GM19025 (cell line): ENCODE measurements around the gene ANXA10.
"Not testable (repeated sequence)": the region's sequence is repeated elsewhere in the genome, so short reads cannot be mapped to it uniquely, and the experiment has no call there.

ENCODE experiments used
- ATAC-seq: cut with Tn5 transposase; IDR thresholded peaks from one replicate; pipeline ENCODE4 v1.9.1; 2021; ENCODE audit warnings: mild to moderate bottlenecking, low read depth, moderate library complexity; ENCODE audit not compliant: unreplicated experiment

ANXA10 gene

GRCh38 chr4:168113059-168113458 is 20.7 kb downstream of the ANXA10 start:
- ATAC-seq: not testable (repeated sequence)

- ATAC-seq: no peak
Measured at GRCh38 chr4:168118116-168118655, 25.8 kb downstream of the ANXA10 start.

- ATAC-seq: no peak
Measured at GRCh38 chr4:168119100-168119499, 26.8 kb downstream of the ANXA10 start.

DNA sequence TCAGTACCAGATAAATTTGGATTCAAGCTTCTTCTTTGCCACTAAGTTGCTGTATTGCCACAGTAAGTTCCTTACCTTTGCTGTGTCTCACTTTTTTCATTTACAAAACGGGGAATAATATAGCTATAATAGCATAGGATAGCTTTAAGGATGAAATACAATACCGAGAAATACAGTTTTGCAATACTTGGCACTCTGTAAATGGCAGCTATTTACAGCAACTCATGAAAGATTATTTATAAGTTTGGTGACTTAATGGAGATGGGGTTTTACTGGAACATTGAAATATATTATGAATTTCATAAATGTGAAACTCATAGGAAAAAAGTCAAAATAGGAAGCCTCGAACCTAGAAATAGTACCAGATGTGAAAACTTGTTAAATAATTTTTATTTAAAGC is 27.6 kb downstream of the ANXA10 start:
- ATAC-seq: no peak

DNA sequence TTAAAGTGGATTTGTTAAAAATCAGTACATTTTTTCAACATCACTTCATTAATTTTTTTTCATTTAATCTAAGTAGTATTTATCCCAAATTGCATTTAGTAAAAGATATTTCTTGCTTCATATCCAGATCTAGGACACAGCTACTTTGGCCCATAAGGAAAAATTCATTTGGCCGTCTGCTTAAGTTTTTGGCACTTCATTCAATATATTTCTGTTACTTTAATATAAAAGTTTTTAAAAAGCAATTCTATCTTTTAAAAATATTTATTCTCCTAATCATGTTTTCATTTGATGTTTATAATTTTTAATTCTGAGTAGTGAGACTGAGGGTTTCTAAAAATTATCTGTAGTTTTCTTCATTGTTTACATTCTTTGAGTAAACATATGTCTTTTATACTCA is 28.5 kb downstream of the ANXA10 start:
- ATAC-seq: no peak

GRCh38 chr4:168124008-168124641 is 31.8 kb downstream of the ANXA10 start:
- ATAC-seq: no peak

DNA sequence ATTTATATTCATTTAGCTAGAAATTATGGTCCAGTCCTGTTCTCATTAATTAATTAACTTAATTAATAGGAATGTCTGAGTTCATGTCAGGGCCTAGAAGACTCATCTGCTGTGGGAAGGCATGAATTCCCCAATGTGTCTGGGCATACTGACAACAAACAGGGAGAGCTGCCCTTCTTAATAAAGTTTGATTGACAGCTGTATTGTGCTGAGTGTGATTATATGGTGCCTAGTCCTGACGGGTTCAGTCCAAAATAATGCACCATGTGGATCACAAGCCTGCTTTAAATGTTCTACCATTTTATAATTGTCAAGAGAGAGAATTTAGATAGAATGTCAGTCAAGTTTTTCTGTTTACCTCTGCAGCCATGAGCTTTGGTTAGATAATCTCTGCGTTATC is 34.6 kb downstream of the ANXA10 start:
- no peak for ATAC-seq

DNA sequence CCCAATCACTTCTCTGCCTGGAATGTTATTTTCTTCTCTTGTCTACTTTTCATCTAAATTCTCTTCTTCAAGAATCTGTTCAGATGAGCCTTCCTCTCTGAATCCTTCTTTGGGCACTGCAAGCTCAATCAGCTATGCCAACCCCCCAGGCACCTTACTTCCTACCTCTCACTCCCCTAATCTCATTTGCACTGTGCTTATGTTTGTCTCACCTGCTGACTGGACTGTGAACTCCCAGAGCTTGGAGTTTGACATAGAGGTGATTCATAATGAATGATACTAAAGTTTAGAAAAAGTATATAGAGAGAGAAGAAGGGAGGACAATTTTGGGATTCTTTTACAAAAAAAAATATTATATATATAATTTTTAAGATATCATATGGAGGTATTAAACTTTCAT is 36.3 kb downstream of the ANXA10 start:
- no peak for ATAC-seq

DNA sequence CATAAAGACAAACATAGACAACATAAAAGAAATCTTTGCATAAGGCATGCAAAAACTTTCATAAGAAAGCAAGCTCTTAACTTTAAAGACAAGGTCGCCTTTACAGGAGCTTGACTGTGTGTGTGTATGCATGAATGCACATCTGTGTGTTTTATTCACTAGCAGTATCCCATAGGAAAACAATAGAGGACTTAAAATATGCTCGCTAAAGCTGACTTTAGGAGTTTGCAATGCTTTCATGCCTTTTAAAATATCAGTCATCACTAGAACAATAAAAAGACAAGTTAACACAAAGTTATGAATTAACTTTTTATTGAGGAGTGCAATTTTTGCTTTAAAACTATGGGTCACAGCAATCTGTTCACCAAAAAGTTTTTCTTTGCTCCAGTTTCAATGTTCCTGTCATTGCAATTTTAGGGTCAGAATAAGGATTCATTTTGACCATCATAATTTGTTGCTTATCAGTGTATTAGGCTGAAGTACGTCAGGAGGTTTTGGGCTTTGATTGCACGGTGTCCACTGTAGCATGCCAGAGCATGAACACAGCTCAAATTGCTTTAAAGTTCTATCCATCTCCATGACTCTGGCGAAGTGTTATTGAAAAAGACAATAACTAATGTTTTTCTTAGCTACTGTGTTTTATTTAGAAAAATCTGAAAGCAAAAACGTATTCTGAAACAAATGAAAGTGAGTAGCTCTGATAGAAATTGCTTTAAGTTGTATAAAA is 36.9 kb downstream of the ANXA10 start:
- ATAC-seq: no peak

- ATAC-seq: no peak
Measured at GRCh38 chr4:168129802-168130201, 37.5 kb downstream of the ANXA10 start.

DNA sequence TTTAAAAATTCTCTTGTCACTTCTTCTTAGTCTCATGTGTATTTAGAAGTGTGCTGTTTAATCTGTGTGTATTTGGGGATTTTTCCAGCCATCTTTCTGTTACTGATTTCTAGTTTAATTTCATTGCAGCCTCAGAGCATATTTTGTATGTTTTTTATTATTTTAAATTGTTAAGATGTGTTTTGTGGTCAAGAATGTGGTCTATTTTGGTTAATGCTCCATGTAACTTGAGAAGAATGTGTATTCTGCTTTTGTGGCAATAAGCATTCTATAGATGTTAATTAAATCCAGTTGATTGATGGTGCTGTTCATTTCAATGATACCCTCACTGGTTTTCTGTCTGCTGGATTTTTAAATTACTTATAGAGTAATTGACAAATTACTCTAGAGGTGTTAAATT is 38.9 kb downstream of the ANXA10 start:
- ATAC-seq: no peak

DNA sequence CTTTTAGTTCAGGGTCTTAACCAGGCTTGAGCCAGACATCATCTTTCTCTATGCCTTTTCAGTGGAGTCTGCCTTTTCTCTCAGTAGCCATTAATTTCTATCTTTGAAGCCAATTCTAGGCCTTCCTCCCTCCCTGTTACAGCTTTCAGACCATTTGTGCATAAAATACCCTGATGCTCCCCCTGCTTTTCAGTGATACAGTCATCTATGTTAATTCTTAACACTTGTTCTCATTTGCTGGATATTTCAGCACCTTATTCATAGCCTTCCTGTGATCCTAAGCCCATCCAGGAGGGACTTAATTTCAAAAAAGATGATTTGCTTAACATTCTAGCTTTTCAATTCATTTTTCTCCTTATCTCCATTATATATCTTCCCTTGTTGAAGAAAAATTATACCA is 42.3 kb downstream of the ANXA10 start:
- no peak for ATAC-seq

DNA sequence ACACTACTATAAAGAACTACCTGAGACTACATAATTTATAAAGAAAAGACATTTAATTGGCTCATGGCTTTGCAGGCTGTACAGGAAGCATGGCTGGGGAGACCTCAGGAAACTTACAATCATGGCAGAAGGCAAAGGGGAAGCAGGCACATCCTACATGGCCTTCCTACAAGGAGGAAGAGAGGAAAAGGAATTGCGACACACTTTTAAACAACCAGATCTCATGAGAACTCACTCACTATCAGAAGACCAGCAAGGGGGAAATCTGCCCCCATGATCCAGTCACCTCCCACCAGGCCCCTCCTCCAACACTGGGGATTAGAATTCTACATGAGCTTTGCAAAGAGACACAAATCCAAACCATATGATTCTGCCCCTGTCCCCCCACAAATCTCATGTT is 43.5 kb downstream of the ANXA10 start:
- not testable (repeated sequence) for ATAC-seq

DNA sequence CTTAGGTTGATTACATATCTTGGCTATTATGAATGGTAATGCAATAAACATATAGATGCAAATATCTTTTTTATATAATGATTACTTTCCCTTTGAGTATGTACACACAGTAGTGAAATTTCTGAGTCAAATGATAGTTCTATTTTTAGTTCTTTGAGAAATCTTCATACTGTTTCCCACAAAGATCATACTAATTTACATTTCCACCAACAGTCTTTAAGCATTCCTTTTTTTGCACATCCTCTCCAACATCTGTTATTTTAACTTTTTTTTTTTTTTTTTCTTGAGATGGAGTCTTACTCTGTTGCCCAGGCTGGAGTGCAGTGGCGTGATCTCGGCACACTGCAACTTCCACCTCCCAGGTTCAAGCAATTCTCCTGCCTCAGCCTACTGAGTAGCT is 45.4 kb downstream of the ANXA10 start:
- not testable (repeated sequence) for ATAC-seq

DNA sequence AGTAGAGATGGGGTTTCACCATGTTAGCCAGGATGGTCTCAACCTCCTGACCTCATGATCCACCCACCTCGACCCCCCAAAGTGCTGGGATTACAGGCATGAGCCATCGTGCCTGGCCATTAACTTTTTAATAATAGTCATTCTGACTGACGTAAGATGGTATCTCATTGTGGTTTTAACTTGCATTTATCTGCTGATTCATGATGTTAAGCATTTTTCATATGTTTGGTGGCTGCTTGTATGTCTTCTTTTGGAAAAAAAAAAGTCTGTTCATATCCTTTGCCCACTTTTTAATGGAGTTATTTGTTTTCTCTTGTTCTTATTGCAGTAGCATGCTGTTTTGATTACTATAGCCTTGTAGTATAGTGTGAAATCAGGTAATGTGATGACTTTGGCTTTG is 45.8 kb downstream of the ANXA10 start:
- ATAC-seq: no peak

DNA sequence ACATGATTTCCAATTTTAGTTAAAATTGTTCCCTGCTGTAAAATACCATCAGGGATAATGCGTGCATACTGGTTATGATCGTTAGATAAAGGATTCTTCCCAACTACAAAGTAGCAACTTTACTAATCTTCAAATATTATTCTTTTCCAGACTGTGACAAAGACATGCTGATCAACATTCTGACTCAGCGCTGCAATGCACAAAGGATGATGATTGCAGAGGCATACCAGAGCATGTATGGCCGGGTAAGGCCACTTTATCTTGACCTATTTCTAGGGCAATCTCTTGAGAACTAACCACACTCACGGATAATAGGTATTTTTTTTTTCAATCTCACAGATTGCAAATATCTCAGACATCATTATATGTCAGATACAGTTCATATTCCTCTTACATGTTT is 47.0 kb downstream of the ANXA10 start:
- ATAC-seq: no peak

DNA sequence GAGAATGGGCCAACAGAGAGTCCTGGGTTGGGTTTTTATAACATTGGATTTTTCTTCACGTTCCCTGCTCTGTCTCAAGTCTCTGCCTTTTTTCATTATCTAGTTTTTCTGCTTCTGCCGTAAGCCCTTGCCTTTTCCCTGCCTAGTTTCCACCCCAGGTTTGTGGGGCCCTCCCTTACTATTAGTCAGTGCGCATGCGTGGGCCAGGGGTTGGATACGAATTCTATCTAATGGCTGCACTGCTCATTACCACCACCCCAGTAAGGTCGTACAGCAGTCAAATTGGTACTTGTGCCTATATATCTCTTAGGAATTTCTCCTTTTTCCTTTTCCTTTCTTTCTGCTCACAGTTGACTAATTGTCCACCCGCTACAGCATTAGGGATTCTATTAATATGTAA is 49.4 kb downstream of the ANXA10 start:
- no peak for ATAC-seq

- ATAC-seq: no peak
Measured at GRCh38 chr4:168143601-168144000, 51.3 kb downstream of the ANXA10 start.

GRCh38 chr4:168150420-168151050 is 58.2 kb downstream of the ANXA10 start:
- ATAC-seq: no peak

DNA sequence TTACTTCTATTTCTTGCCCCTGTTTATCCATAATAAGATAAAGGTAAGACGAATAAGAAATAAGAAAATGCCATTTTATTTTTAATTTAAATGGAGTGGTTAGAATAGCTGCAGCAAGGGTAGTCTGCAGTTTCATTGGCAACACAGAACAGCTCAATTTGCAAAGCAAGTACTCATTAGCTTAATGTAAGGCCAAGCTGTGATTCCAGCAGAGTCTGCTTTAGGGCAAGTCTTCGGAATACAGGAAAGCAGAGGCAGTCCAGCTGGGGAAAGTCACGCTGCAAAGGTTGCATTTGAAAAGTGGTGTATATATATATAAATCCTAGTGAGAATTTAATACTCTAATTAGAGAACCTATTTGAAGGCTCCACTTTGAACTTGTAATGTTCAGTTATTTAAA is 59.0 kb downstream of the ANXA10 start:
- no peak for ATAC-seq

GRCh38 chr4:168152837-168153500 is 60.6 kb downstream of the ANXA10 start:
- ATAC-seq: peak; percentile 65
